OCI-LY3 (cell line): ENCODE results near the gene CABP4.

Experiments used
- EZH2phosphoT487 ChIP-seq: fragments of 200-600 bp; shearing (Covaris generic); IDR thresholded peaks from 2 replicates; pipeline ENCODE4 v1.6.1; 2018; ENCODE audit warnings: antibody characterized with exemption, mixed run types, low read depth
- TF ChIP-seq, protein P1 (sequence below): fragments of 200-600, 300-600 bp; sonication (generic); IDR thresholded peaks from 2 replicates; pipeline ENCODE4 v1.5.1; 2014; ENCODE audit warnings: antibody characterized with exemption, low read length, low read depth

- TF ChIP-seq, protein P1, sequence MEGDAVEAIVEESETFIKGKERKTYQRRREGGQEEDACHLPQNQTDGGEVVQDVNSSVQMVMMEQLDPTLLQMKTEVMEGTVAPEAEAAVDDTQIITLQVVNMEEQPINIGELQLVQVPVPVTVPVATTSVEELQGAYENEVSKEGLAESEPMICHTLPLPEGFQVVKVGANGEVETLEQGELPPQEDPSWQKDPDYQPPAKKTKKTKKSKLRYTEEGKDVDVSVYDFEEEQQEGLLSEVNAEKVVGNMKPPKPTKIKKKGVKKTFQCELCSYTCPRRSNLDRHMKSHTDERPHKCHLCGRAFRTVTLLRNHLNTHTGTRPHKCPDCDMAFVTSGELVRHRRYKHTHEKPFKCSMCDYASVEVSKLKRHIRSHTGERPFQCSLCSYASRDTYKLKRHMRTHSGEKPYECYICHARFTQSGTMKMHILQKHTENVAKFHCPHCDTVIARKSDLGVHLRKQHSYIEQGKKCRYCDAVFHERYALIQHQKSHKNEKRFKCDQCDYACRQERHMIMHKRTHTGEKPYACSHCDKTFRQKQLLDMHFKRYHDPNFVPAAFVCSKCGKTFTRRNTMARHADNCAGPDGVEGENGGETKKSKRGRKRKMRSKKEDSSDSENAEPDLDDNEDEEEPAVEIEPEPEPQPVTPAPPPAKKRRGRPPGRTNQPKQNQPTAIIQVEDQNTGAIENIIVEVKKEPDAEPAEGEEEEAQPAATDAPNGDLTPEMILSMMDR = no peak
- no peak for TF ChIP-seq EZH2phosphoT487
Measured at GRCh38 chr11:67458266-67458665, 3.1 kb downstream of the CABP4 start.
